Adipocyte (in vitro differentiated cells): ENCODE data around the gene ERBB4.

ENCODE experiments used
- DNase-seq: peaks from one replicate; pipeline ENCODE4 v3.0.0-alpha.2; 2015; ENCODE audit warnings: low read depth
- H3K27me3 ChIP-seq: replicated peaks from 2 replicates; pipeline ENCODE4 v1.7.0; 2013; ENCODE audit warnings: mild to moderate bottlenecking, low read length, moderate library complexity; ENCODE audit not compliant: control insufficient read depth, insufficient read depth
- H3K36me3 ChIP-seq: 2 replicates; pipeline ENCODE4 v1.7.0; 2013; ENCODE audit warnings: low read length, mild to moderate bottlenecking, moderate library complexity; ENCODE audit not compliant: control insufficient read depth, insufficient read depth, severe bottlenecking
- H3K4me1 ChIP-seq: 2 replicates; pipeline ENCODE4 v1.7.0; 2013; ENCODE audit warnings: mild to moderate bottlenecking, low read length, moderate library complexity; ENCODE audit not compliant: control insufficient read depth, insufficient read depth
- H3K4me3 ChIP-seq: 2 replicates; pipeline ENCODE4 v1.7.0; 2013; ENCODE audit warnings: mild to moderate bottlenecking, low read length, moderate library complexity
- H3K9ac ChIP-seq: 2 replicates; pipeline ENCODE4 v1.7.0; 2013; ENCODE audit warnings: mild to moderate bottlenecking, low read length, moderate library complexity
- H3K9me3 ChIP-seq: 2 replicates; pipeline ENCODE4 v1.7.0; 2013; ENCODE audit warnings: mild to moderate bottlenecking, low read length, moderate library complexity; ENCODE audit not compliant: control insufficient read depth

The ERBB4 gene

DNA sequence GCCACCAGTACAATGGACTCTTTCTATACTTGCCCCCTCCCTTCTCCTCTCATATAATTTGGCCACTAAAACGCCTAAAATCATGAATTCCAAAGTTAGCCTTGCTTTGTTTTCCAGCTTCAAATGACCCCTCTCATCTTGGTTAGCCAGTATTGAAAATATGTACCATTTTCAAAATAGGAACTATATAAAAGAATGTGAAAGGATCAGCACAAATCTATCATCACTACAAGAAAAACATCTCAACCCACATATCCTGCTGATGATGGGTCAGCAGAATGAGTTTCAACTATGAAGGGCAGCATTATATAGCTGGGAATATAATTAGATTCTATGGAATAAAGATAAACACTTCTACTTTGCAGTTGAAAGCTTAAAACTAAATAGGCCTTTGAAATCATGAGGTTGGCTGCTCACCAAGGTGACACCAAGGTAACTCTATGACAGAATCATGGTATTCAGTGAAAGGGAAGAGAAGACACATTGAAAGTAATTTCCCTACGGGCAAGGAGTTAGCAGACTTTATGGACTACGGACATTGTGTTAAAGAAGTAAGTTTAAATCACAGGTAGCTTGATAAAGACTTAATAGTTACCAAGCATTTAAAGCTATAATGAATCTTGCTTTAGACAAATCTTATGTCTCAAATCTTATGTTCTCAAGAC, 1109.2 kb downstream of the ERBB4 start:
- Histone ChIP-seq H3K9ac (no peak overlapping the region), H3K27me3 (no peaks in the 10 kb centered on the region), H3K9me3 (no peaks in the 10 kb centered on the region), H3K4me1 (no peaks in the 10 kb centered on the region), H3K36me3 (no peaks in the 10 kb centered on the region), H3K4me3 (no peak overlapping the region)
- DNase-seq: no peak

DNA sequence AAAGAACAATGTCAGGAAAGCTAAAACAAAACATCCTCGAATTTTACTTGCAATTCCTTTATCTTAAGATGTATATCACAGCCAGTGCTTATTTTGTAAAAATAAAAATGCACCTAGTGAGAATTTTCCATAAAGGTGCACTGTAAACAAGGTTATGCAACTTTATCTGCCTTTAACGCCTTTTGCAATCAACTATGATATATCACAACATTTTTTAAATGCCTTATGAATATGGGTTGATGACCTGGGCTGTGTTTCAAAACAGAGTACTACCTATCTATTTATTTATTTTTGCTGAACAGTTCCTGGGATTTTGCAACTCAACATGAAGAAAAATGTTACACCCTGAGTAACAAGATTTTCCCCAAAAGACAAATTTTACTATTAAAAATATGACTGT, 1112.4 kb downstream of the ERBB4 start:
- Histone ChIP-seq H3K4me1 (no peaks in the 10 kb centered on the region), H3K9ac (no peak overlapping the region), H3K4me3 (no peak overlapping the region), H3K9me3 (no peaks in the 10 kb centered on the region), H3K36me3 (no peaks in the 10 kb centered on the region), H3K27me3 (no peaks in the 10 kb centered on the region)
- DNase-seq: no peak

DNA sequence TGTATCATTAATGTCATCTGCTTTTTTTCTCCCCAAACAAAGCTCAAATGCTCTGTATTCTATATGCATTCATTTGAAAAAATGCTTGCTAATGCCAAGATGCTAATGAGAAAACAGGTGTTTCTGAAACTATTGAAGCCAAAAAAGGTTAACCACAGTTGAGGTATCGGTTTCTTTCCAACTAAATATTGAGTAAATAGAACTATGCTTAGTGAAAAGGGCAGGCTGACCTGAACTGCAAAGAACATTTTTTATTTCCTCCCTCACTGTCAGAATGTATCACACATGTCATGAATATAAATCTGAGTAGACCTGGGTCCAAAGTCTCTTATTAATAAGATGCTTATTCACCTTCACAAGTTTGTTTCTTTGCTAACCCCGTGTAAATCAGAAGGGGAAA, 1115.6 kb downstream of the ERBB4 start:
- Histone ChIP-seq H3K36me3 (no peaks in the 10 kb centered on the region), H3K27me3 (no peaks in the 10 kb centered on the region), H3K9ac (no peak overlapping the region), H3K9me3 (no peaks in the 10 kb centered on the region), H3K4me3 (no peak overlapping the region), H3K4me1 (no peaks in the 10 kb centered on the region)
- no peak for DNase-seq

DNA sequence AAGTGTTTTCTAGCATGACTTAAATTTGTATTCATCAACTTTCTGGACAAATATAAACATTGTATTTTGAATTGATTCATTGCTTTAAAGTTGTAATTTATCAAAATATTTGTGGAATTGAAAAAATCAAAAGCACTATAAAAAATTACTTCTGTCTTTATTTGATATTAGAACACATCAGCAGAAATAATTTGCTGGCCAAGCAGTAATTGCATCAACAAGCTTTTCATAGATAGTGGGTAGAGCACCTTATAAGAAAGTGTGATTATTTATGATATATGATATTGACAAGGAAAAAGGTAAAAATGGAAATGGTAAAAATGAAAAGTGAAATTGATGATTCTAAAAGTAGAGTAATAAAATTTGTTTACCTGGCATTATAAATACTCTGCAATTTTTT, 1121.1 kb downstream of the ERBB4 start:
- Histone ChIP-seq H3K9me3 (no peaks in the 10 kb centered on the region), H3K27me3 (no peaks in the 10 kb centered on the region), H3K9ac (no peak overlapping the region), H3K36me3 (no peaks in the 10 kb centered on the region), H3K4me1 (no peaks in the 10 kb centered on the region), H3K4me3 (no peak overlapping the region)
- no peak for DNase-seq

DNA sequence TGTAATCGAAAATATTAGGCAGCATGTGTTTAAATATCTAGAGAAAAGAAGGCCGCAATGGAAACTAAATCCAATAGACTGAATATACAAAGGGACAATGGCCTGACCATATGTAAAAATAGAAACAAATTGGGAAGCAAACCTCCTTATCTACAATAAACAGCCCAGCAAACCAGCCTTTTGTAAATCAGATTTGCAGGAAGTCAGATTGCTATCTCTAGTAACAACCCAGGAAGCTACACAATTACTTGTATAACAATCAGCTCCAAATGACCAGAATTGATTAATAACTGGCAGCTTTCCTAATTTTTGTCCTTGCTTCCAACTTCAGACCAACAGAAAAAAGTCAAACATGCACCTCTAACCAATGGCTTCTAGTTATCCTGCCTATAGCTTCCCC, 1122.2 kb downstream of the ERBB4 start:
- Histone ChIP-seq H3K9me3 (no peaks in the 10 kb centered on the region), H3K4me3 (no peak overlapping the region), H3K9ac (no peak overlapping the region), H3K4me1 (no peaks in the 10 kb centered on the region), H3K27me3 (no peaks in the 10 kb centered on the region), H3K36me3 (no peaks in the 10 kb centered on the region)
- DNase-seq: no peak

DNA sequence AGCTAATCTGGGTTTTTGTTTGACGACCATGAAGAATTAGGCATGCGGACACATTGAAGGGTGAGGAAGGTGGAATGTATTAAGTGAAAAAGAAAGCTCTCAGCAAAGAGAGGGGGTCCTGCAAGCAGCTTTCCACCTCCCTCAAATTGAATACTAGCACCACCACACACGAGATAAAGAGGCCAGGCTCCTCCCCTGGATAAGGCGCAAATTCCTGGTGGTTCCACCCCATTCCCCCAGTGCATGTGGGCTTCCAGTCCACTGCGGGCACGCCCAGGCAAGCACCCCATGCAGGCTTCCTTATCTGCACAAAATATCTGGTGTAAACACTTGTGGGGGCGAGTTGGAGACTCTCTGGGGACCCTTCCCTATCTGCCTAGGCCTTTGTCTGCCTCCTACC, 1124.9 kb downstream of the ERBB4 start:
- Histone ChIP-seq H3K36me3 (no peaks in the 10 kb centered on the region), H3K4me3 (no peak overlapping the region), H3K4me1 (no peaks in the 10 kb centered on the region), H3K27me3 (no peaks in the 10 kb centered on the region), H3K9ac (no peak overlapping the region), H3K9me3 (no peaks in the 10 kb centered on the region)
- no peak for DNase-seq

DNA sequence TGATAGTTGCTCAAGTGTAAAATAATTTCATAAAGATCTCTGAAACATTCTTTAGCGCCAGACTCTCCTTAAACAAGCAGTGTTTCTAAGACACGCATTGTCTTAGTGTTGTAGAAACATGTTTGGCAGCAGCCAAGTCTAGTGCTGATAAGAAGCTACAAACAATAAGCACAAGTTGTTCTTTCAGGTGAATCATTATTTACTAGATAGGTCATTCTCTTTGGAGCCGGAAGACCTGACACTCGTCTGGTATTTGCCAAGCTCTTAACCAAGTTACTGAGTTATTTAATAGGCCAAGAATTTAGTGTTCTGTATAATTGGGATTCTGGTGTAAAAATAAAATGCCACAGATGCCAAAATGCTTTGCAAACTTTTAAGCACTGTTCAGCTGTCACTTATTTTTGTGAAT, 1130.1 kb downstream of the ERBB4 start:
- Histone ChIP-seq H3K9ac (no peak overlapping the region), H3K9me3 (no peaks in the 10 kb centered on the region), H3K27me3 (no peaks in the 10 kb centered on the region), H3K4me1 (no peaks in the 10 kb centered on the region), H3K36me3 (no peaks in the 10 kb centered on the region), H3K4me3 (no peak overlapping the region)
- DNase-seq: peak; percentile 16

DNA sequence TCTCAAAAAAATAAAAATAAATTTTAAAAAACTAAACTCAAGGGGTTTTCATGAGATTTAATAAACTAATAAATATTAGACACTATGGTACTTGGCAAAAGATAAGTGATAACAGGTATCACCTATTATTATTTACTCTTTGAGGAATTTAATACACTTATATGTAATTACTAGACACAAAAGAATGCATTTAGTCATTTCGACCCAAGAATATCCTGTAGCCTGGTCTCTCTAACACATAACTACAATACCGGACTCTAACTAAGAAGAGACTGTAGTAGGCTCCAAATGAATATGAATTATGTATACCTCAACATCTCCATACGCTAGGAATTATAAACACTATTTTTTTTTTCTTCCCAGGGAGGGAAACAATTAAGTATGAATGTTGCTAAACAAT, 1131.5 kb downstream of the ERBB4 start:
- no peak for DNase-seq
- no peaks in the 10 kb centered on the region for H3K9me3 ChIP-seq
- H3K9ac ChIP-seq: no peak overlapping the region
- no peak overlapping the region for H3K4me3 ChIP-seq
- no peaks in the 10 kb centered on the region for H3K4me1 ChIP-seq
- no peaks in the 10 kb centered on the region for H3K36me3 ChIP-seq
- no peaks in the 10 kb centered on the region for H3K27me3 ChIP-seq

DNA sequence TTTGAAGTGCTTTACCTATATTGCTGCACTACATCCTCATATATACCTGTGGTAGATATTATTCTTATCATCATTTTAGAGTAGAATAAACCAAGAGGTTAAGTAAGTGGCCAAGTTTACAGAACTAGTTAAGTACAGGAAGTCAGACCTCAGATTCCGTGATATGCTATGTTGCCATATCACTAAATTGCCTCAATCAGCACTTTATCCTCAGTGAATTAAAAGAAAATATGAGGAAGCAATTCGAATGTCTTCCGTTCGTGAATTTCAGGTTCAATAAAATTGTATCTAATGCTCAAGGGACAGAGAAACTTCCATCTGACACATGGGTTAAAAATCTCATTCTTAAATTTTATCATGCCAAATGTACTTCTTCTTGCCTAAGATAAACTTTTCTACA, 1133.6 kb downstream of the ERBB4 start:
- no peak overlapping the region for H3K4me3 ChIP-seq
- DNase-seq: no peak
- H3K9ac ChIP-seq: no peak overlapping the region
- H3K4me1 ChIP-seq: no peaks in the 10 kb centered on the region
- no peaks in the 10 kb centered on the region for H3K27me3 ChIP-seq
- H3K9me3 ChIP-seq: no peaks in the 10 kb centered on the region
- H3K36me3 ChIP-seq: no peaks in the 10 kb centered on the region

DNA sequence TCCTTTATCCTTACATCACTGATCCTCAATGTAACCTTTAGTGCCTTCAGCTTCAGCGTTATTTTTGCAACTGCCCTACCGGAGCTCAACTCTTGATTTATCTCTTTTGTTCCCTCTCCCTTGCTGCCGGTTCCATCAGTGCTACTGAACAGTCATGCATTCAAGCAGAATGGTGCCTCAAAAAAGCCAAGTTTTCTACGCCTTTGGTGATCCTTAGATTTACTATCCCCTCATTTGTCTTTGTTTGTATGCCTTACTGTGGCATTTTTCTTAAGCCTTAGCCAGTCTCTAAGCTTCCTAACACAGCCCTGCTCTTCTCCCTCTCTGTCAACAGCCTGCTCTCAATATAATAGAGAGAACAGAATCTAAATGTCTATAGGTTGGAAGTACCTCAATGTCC, 1134.5 kb downstream of the ERBB4 start:
- no peak overlapping the region for H3K4me3 ChIP-seq
- no peaks in the 10 kb centered on the region for H3K36me3 ChIP-seq
- no peaks in the 10 kb centered on the region for H3K9me3 ChIP-seq
- DNase-seq: no peak
- H3K27me3 ChIP-seq: no peaks in the 10 kb centered on the region
- no peak overlapping the region for H3K9ac ChIP-seq
- no peaks in the 10 kb centered on the region for H3K4me1 ChIP-seq

DNA sequence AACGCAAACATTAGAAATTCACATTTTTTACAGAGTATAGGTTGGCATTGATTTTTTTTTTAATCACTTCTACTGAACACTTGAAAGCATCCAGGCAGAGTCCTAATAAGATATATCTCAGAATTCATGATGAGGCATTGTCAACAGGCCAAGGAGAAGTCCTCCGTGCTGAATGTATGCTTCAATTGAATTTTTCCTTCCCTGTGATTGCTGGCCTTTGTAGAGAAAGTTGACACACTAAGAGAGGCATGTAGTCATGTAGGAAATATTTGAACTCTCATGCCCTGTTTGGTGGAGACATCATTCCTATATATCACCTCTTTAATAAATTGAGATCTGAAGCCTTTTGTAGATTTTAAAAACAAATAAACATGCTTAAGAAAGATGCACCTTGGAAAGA, 1137.3 kb downstream of the ERBB4 start:
- Histone ChIP-seq H3K27me3 (no peaks in the 10 kb centered on the region), H3K4me1 (no peaks in the 10 kb centered on the region), H3K4me3 (no peak overlapping the region), H3K9me3 (no peaks in the 10 kb centered on the region), H3K36me3 (no peaks in the 10 kb centered on the region), H3K9ac (no peak overlapping the region)
- no peak for DNase-seq

DNA sequence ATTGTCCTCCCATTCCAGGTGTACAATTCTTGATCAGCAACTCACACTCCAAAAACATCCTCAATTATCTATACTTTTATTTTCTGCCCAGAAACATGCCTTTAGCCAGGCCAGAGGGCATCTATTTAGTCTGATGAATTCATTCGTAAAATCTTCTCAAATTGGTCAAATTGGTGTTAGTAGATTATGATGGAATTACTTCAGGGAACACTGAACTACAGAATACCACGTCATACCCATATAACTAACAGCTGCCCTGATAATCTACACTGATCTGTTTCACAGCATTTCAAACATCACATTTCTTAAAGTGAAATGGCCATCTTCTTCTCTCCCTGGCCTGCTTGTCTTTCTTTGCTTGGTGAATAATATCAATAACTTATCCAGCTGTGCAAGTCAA, 1140.8 kb downstream of the ERBB4 start:
- Histone ChIP-seq H3K4me3 (no peak overlapping the region), H3K27me3 (no peaks in the 10 kb centered on the region), H3K9ac (no peak overlapping the region), H3K9me3 (no peaks in the 10 kb centered on the region), H3K36me3 (no peaks in the 10 kb centered on the region), H3K4me1 (no peaks in the 10 kb centered on the region)
- DNase-seq: no peak
